Measurements from ENCODE around the gene UFSP1.
"Not testable (repeated sequence)": the region's sequence is repeated elsewhere in the genome, so short reads cannot be mapped to it uniquely, and the experiment has no call there.

DNA sequence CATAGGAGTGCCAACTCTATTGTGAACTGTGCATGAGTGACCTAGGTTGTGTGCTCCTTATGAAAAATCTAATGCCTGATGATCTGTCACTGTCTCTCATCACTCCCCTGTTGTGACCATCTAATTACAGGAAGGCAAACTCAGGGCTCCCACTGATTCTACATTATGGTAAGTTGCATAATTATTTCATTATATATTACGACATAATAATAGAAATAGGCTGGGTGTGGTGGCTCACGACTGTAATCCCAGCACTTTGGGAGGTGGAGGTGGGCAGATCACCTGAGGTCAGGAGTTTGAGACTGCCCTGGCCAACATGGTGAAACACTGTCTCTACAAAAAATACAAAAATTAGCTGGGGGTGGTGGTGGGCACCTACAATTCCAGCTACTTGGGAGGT is 45.9 kb upstream of the UFSP1 start:
- TF ChIP-seq, protein P1, sequence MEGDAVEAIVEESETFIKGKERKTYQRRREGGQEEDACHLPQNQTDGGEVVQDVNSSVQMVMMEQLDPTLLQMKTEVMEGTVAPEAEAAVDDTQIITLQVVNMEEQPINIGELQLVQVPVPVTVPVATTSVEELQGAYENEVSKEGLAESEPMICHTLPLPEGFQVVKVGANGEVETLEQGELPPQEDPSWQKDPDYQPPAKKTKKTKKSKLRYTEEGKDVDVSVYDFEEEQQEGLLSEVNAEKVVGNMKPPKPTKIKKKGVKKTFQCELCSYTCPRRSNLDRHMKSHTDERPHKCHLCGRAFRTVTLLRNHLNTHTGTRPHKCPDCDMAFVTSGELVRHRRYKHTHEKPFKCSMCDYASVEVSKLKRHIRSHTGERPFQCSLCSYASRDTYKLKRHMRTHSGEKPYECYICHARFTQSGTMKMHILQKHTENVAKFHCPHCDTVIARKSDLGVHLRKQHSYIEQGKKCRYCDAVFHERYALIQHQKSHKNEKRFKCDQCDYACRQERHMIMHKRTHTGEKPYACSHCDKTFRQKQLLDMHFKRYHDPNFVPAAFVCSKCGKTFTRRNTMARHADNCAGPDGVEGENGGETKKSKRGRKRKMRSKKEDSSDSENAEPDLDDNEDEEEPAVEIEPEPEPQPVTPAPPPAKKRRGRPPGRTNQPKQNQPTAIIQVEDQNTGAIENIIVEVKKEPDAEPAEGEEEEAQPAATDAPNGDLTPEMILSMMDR (conservative IDR thresholded peaks at IDR 0.05 in 1 of 2, IDR thresholded peaks at IDR 0.05 in 1 of 2; ENCODE audit: extremely low read depth in 1 of 2, insufficient read depth in 1 of 2, low read depth in 1 of 2, low read length in 2 of 2) = not testable (repeated sequence)
- not testable (repeated sequence) for TF ChIP-seq EZH2 (IDR thresholded peaks at IDR 0.05; ENCODE audit: borderline replicate concordance, low read length)

Data from mammary epithelial cell (primary cell).